ENCODE results near the gene C1orf141. TPM values are rescaled to one million over a fixed set of nuclear protein-coding genes. Genes with fewer than 3 reads are reported as not detected.
A peak's percentile ranks its signal among the peaks of the same experiment; 100 is the strongest.

C1orf141 gene
- total RNA-seq, 1 experiment from 2014 or later: not detected

GRCh38 chr1:67053785-67054772 lies 80.7 kb downstream of the C1orf141 start, which contains the start of gene SLC35D1 (continued):
- no peak for TF ChIP-seq PREB (CRISPR knock-in tag; IDR thresholded peaks at IDR 0.05; ENCODE audit: borderline replicate concordance)
- TF ChIP-seq ZNF138 (CRISPR knock-in tag; conservative IDR thresholded peaks at IDR 0.05): no peak
- TF ChIP-seq NR3C1 (CRISPR knock-in tag; conservative IDR thresholded peaks at IDR 0.05; ENCODE audit: low read depth): no peak
- no peak for TF ChIP-seq IRF2 (CRISPR knock-in tag; IDR thresholded peaks at IDR 0.05; ENCODE audit: borderline replicate concordance, low read depth)
- no peak for TF ChIP-seq HMGA2 (CRISPR knock-in tag; IDR thresholded peaks at IDR 0.05)
- TF ChIP-seq GTF2I (CRISPR knock-in tag; conservative IDR thresholded peaks at IDR 0.05): no peak
- TF ChIP-seq ARID4B (CRISPR knock-in tag; IDR thresholded peaks at IDR 0.05; ENCODE audit: borderline replicate concordance): peak; percentile 80
- no peak for TF ChIP-seq CDX4 (CRISPR knock-in tag; IDR thresholded peaks at IDR 0.05; ENCODE audit: borderline replicate concordance)
- TF ChIP-seq FOXK1 (CRISPR knock-in tag; IDR thresholded peaks at IDR 0.05): no peak; the same call in 1 of the 2 replicates
- no peak for TF ChIP-seq RELA (CRISPR knock-in tag; IDR thresholded peaks at IDR 0.05; ENCODE audit: borderline replicate concordance)
- no peak for TF ChIP-seq TEAD1 (CRISPR knock-in tag; IDR thresholded peaks at IDR 0.05)
- no peak for TF ChIP-seq ZNF396 (CRISPR knock-in tag; IDR thresholded peaks at IDR 0.05; ENCODE audit: borderline replicate concordance)
- peak; percentile 51; the same call in 1 of the 2 replicates for TF ChIP-seq GABPB1 (CRISPR knock-in tag; IDR thresholded peaks at IDR 0.05)
- no peak for TF ChIP-seq ATF2 (CRISPR knock-in tag; IDR thresholded peaks at IDR 0.05; ENCODE audit: borderline replicate concordance, low read depth)
- no peak for TF ChIP-seq NFE2L1 (CRISPR knock-in tag; IDR thresholded peaks at IDR 0.05)
- TF ChIP-seq TCF7 (CRISPR knock-in tag; IDR thresholded peaks at IDR 0.05; ENCODE audit: low read depth): no peak
- TF ChIP-seq ATF3 (CRISPR knock-in tag; conservative IDR thresholded peaks at IDR 0.05): no peak
- no peak for TF ChIP-seq AR (CRISPR knock-in tag; IDR thresholded peaks at IDR 0.05)
- TF ChIP-seq NR2C2 (CRISPR knock-in tag; IDR thresholded peaks at IDR 0.05): no peak
- peak; percentile 22; the same call in 1 of the 2 replicates for TF ChIP-seq FOXP1 (CRISPR knock-in tag; IDR thresholded peaks at IDR 0.05; ENCODE audit: borderline replicate concordance)
- peak; percentile 72; the same call in 1 of the 2 replicates for TF ChIP-seq HMGXB4 (CRISPR knock-in tag; IDR thresholded peaks at IDR 0.05)
